Karpas-422 (cell line): ENCODE results near the gene KMT5C. TPM values are rescaled to one million over a fixed set of nuclear protein-coding genes. Genes with fewer than 3 reads are reported as not detected.

Experiments used
- DNase-seq: peaks from one replicate; pipeline ENCODE4 v3.0.0-alpha.2; 2015
- H2AFZ ChIP-seq: fragments of 200-600 bp; sonication (generic); 2 replicates; pipeline ENCODE4 v1.6.1; 2014; ENCODE audit warnings: antibody characterized with exemption, low read length, mixed read lengths
- H3K27ac ChIP-seq: fragments of 200-600 bp; sonication (generic); 2 replicates; pipeline ENCODE4 v1.5.1; 2014; ENCODE audit warnings: mild to moderate bottlenecking, low read length, moderate library complexity
- H3K27me3 ChIP-seq: fragments of 200-600 bp; sonication (generic); 2 replicates; pipeline ENCODE4 v1.6.1; 2014; ENCODE audit warnings: low read length, mixed read lengths
- H3K36me3 ChIP-seq: fragments of 200-600 bp; sonication (generic); 2 replicates; pipeline ENCODE4 v1.6.1; 2014; ENCODE audit warnings: low read length, mixed read lengths; ENCODE audit not compliant: insufficient read depth
- H3K4me1 ChIP-seq: fragments of 200-600 bp; sonication (generic); 2 replicates; pipeline ENCODE4 v1.6.1; 2014; ENCODE audit warnings: mild to moderate bottlenecking, low read length, mixed read lengths
- H3K4me2 ChIP-seq: fragments of 200-600 bp; sonication (generic); 2 replicates; pipeline ENCODE4 v1.6.1; 2014; ENCODE audit warnings: low read length, low read depth, mild to moderate bottlenecking; ENCODE audit not compliant: poor library complexity, severe bottlenecking
- H3K4me3 ChIP-seq: fragments of 200-600 bp; sonication (generic); 2 replicates; pipeline ENCODE4 v1.5.1; 2014; ENCODE audit warnings: mild to moderate bottlenecking, antibody characterized with exemption, low read length, mixed read lengths
- H3K79me2 ChIP-seq: fragments of 200-600 bp; sonication (generic); 2 replicates; pipeline ENCODE4 v1.6.1; 2014; ENCODE audit warnings: mild to moderate bottlenecking, low read length, mixed read lengths
- H3K9ac ChIP-seq: fragments of 200-600 bp; sonication (generic); 2 replicates; pipeline ENCODE4 v1.6.0; 2014; ENCODE audit warnings: low read length
- H3K9me2 ChIP-seq: fragments of 200-600 bp; sonication (generic), shearing (Covaris generic); replicated peaks from 2 replicates; pipeline ENCODE4 v1.6.0; 2014; ENCODE audit warnings: mild to moderate bottlenecking, low read length, moderate library complexity; ENCODE audit not compliant: insufficient read depth
- H3K9me3 ChIP-seq: fragments of 300-700, 200-600 bp; sonication (generic); 2 replicates; pipeline ENCODE4 v1.6.1; 2014; ENCODE audit warnings: low read length, mixed read lengths
- H4K20me1 ChIP-seq: fragments of 200-600 bp; sonication (generic); 2 replicates; pipeline ENCODE4 v1.6.1; 2014; ENCODE audit warnings: mild to moderate bottlenecking, antibody characterized with exemption, low read length, low read depth; ENCODE audit not compliant: insufficient read depth
- total RNA-seq: library from RNA; depleted of rRNA; stranded (reverse); fragments of >200 nt; shearing (Covaris generic); gene quantifications from 2 replicates; pipeline ENCODE4 v1.2.3, GENCODE V29; 2014; ENCODE audit warnings: low replicate concordance

KMT5C gene
- total RNA-seq, 1 experiment from 2014 or later, result 10.3 TPM

GRCh38 chr19:55353803-55354697 is 14.4 kb downstream of the KMT5C start:
- Histone ChIP-seq H3K27me3 (no peaks in the 10 kb centered on the region), H3K4me3 (no peak overlapping the region)

GRCh38 chr19:55354698-55355212 is 15.1 kb downstream of the KMT5C start, which contains the start of gene COX6B2:
TSS of gene COX6B2 (minus strand) at chr19:55354719. CDS start at chr19:55354521, 198 bp downstream.
- H3K27ac ChIP-seq, result no peak within 1 kb of the TSS
- no peak for DNase-seq
- no peaks in the 10 kb centered on the region; the same call in 1 of the 2 replicates for H4K20me1 ChIP-seq
- H3K36me3 ChIP-seq, result no peaks in the 10 kb centered on the region
- no peaks in the 10 kb centered on the region for H3K27me3 ChIP-seq
- no peaks in the 10 kb centered on the region for H3K9me2 ChIP-seq
- no peaks in the 10 kb centered on the region for H3K79me2 ChIP-seq
- no peaks in the 10 kb centered on the region for H3K4me1 ChIP-seq
- no peaks in the 10 kb centered on the region for H3K9me3 ChIP-seq
- H3K4me3 ChIP-seq, result no peak within 1 kb of the TSS
- no peak within 1 kb of the TSS for H2AFZ ChIP-seq
- no peak within 1 kb of the TSS for H3K9ac ChIP-seq
- no peak within 1 kb of the TSS for H3K4me2 ChIP-seq

More at GRCh38 chr19:55353803-55354697, 14.4 kb downstream of the KMT5C start:
- H3K4me2 ChIP-seq, result no peak overlapping the region
- no peak overlapping the region for H3K9ac ChIP-seq
- H3K9me3 ChIP-seq, result no peaks in the 10 kb centered on the region
- H4K20me1 ChIP-seq, result no peaks in the 10 kb centered on the region; the same call in 1 of the 2 replicates
- no peaks in the 10 kb centered on the region for H3K4me1 ChIP-seq
- peak; percentile 65 for DNase-seq
- no peaks in the 10 kb centered on the region for H3K79me2 ChIP-seq
- H3K27ac ChIP-seq, result no peak overlapping the region
- no peaks in the 10 kb centered on the region for H3K36me3 ChIP-seq
- H3K9me2 ChIP-seq, result no peaks in the 10 kb centered on the region
- H2AFZ ChIP-seq, result no peak overlapping the region

- Histone ChIP-seq H3K4me2 (no peak overlapping the region), H3K27me3 (no peaks in the 10 kb centered on the region)
These were observed 15.6 kb downstream of the KMT5C start for GRCh38 chr19:55355213-55355821.

GRCh38 chr19:55358493-55358892 is 18.8 kb downstream of the KMT5C start:
- no peaks in the 10 kb centered on the region for H3K27me3 ChIP-seq
- no peak overlapping the region for H3K4me2 ChIP-seq
- no peak overlapping the region for H2AFZ ChIP-seq
- no peak overlapping the region for H3K9ac ChIP-seq
- no peaks in the 10 kb centered on the region for H3K79me2 ChIP-seq
- no peaks in the 10 kb centered on the region for H3K36me3 ChIP-seq
- H3K27ac ChIP-seq, result no peak overlapping the region
- no peaks in the 10 kb centered on the region for H4K20me1 ChIP-seq
- no peak overlapping the region for H3K4me3 ChIP-seq
- no peak for DNase-seq
- no peaks in the 10 kb centered on the region for H3K9me3 ChIP-seq
- H3K9me2 ChIP-seq, result no peaks in the 10 kb centered on the region
- H3K4me1 ChIP-seq, result no peaks in the 10 kb centered on the region

More at GRCh38 chr19:55355213-55355821, 15.6 kb downstream of the KMT5C start:
- Histone ChIP-seq H3K9ac (no peak overlapping the region), H3K4me1 (no peaks in the 10 kb centered on the region), H3K27ac (no peak overlapping the region), H3K9me3 (no peaks in the 10 kb centered on the region), H3K36me3 (no peaks in the 10 kb centered on the region), H3K9me2 (no peaks in the 10 kb centered on the region), H2AFZ (no peak overlapping the region), H3K79me2 (no peaks in the 10 kb centered on the region), H3K4me3 (no peak overlapping the region), H4K20me1 (no peaks in the 10 kb centered on the region; the same call in 1 of the 2 replicates)
- DNase-seq, result no peak

- H4K20me1 ChIP-seq, result no peaks in the 10 kb centered on the region
- no peak overlapping the region for H3K27ac ChIP-seq
- no peaks in the 10 kb centered on the region for H3K9me2 ChIP-seq
- no peak for DNase-seq
- no peaks in the 10 kb centered on the region for H3K27me3 ChIP-seq
- no peak overlapping the region for H3K9ac ChIP-seq
- H2AFZ ChIP-seq, result no peak overlapping the region
- no peaks in the 10 kb centered on the region for H3K4me1 ChIP-seq
- no peaks in the 10 kb centered on the region for H3K9me3 ChIP-seq
- H3K4me2 ChIP-seq, result no peak overlapping the region
- H3K4me3 ChIP-seq, result no peak overlapping the region
- H3K36me3 ChIP-seq, result no peaks in the 10 kb centered on the region
- H3K79me2 ChIP-seq, result no peaks in the 10 kb centered on the region
These were observed 19.6 kb downstream of the KMT5C start for GRCh38 chr19:55358943-55359908.

- H3K79me2 ChIP-seq, result no peaks in the 10 kb centered on the region
- H3K4me3 ChIP-seq, result no peak overlapping the region
- H3K9me3 ChIP-seq, result no peaks in the 10 kb centered on the region
- H3K27me3 ChIP-seq, result no peaks in the 10 kb centered on the region
- H3K27ac ChIP-seq, result no peak overlapping the region
- H3K9ac ChIP-seq, result no peak overlapping the region
- no peak overlapping the region for H2AFZ ChIP-seq
- H3K4me1 ChIP-seq, result no peaks in the 10 kb centered on the region
- H3K4me2 ChIP-seq, result no peak overlapping the region
- H3K9me2 ChIP-seq, result no peaks in the 10 kb centered on the region
- no peak for DNase-seq
- H4K20me1 ChIP-seq, result no peaks in the 10 kb centered on the region
- H3K36me3 ChIP-seq, result no peaks in the 10 kb centered on the region
These were observed 21.2 kb downstream of the KMT5C start for GRCh38 chr19:55360902-55361301.

GRCh38 chr19:55362174-55362989 is 22.7 kb downstream of the KMT5C start:
- no peaks in the 10 kb centered on the region for H4K20me1 ChIP-seq
- H3K9me2 ChIP-seq, result no peaks in the 10 kb centered on the region
- H3K9ac ChIP-seq, result no peak overlapping the region
- no peak for DNase-seq
- no peak overlapping the region for H3K4me3 ChIP-seq
- H3K27ac ChIP-seq, result no peak overlapping the region
- no peaks in the 10 kb centered on the region for H3K79me2 ChIP-seq
- no peaks in the 10 kb centered on the region for H3K9me3 ChIP-seq
- no peaks in the 10 kb centered on the region for H3K4me1 ChIP-seq
- H2AFZ ChIP-seq, result no peak overlapping the region
- no peaks in the 10 kb centered on the region for H3K36me3 ChIP-seq
- no peaks in the 10 kb centered on the region for H3K27me3 ChIP-seq
- H3K4me2 ChIP-seq, result no peak overlapping the region
